ENCODE results near the gene ARF3. TPM values are rescaled to one million over a fixed set of nuclear protein-coding genes. Genes with fewer than 3 reads are reported as not detected.

Gene ARF3
- total and polyA plus RNA-seq, 9 donors, result 19.9 to 63.3 (median 51.2) TPM

GRCh38 chr12:48966177-48966895, 9.0 kb upstream of the ARF3 start:
- DNase-seq, result no peak
- Histone ChIP-seq H3K9me3 (replicated peaks; ENCODE audit: control insufficient read depth, low read depth, low read length) (no peaks in the 10 kb centered on the region), H3K27me3 (ENCODE audit: control insufficient read depth, insufficient read depth, low read length) (peaks cover 52% of the 10 kb centered on the region), H3K4me3 (ENCODE audit: low read length) (no peak overlapping the region), H3K36me3 (ENCODE audit: control insufficient read depth, insufficient read depth, low read length) (no peaks in the 10 kb centered on the region), H3K4me1 (ENCODE audit: control insufficient read depth, insufficient read depth, low read length) (peaks cover 26% of the 10 kb centered on the region), H3K27ac (ENCODE audit: low read length) (no peak overlapping the region)
- WGBS (ENCODE audit: insufficient coverage), result 30% methylated on average over 20 of the region's 20 CpGs

GRCh38 chr12:48965298-48965838, 8.1 kb upstream of the ARF3 start:
- Histone ChIP-seq H3K36me3 (ENCODE audit: control insufficient read depth, insufficient read depth, low read length) (no peaks in the 10 kb centered on the region), H3K9me3 (replicated peaks; ENCODE audit: control insufficient read depth, low read depth, low read length) (no peaks in the 10 kb centered on the region), H3K27me3 (ENCODE audit: control insufficient read depth, insufficient read depth, low read length) (peaks cover 46% of the 10 kb centered on the region), H3K4me3 (ENCODE audit: low read length) (no peak overlapping the region), H3K27ac (ENCODE audit: low read length) (no peak overlapping the region), H3K4me1 (ENCODE audit: control insufficient read depth, insufficient read depth, low read length) (peaks cover 17% of the 10 kb centered on the region)
- DNase-seq, result no peak

- no peaks in the 10 kb centered on the region for H3K9me3 ChIP-seq (replicated peaks; ENCODE audit: control insufficient read depth, low read depth, low read length)
- peaks cover 16% of the 10 kb centered on the region for H3K27me3 ChIP-seq (ENCODE audit: control insufficient read depth, insufficient read depth, low read length)
- peaks cover 8% of the 10 kb centered on the region for H3K4me1 ChIP-seq (ENCODE audit: control insufficient read depth, insufficient read depth, low read length)
- no peak overlapping the region for H3K27ac ChIP-seq (ENCODE audit: low read length)
- H3K4me3 ChIP-seq (ENCODE audit: low read length), result no peak overlapping the region
- no peaks in the 10 kb centered on the region for H3K36me3 ChIP-seq (ENCODE audit: control insufficient read depth, insufficient read depth, low read length)
- DNase-seq, result no peak
These were observed 4.5 kb upstream of the ARF3 start for GRCh38 chr12:48961801-48962200.

- WGBS (ENCODE audit: insufficient coverage), result 34% methylated on average over 4 of the region's 4 CpGs
- no peak for DNase-seq
- Histone ChIP-seq H3K36me3 (ENCODE audit: control insufficient read depth, insufficient read depth, low read length) (no peaks in the 10 kb centered on the region), H3K9me3 (replicated peaks; ENCODE audit: control insufficient read depth, low read depth, low read length) (no peaks in the 10 kb centered on the region), H3K4me1 (ENCODE audit: control insufficient read depth, insufficient read depth, low read length) (peaks cover 7% of the 10 kb centered on the region), H3K27me3 (ENCODE audit: control insufficient read depth, insufficient read depth, low read length) (peaks cover 13% of the 10 kb centered on the region), H3K4me3 (ENCODE audit: low read length) (no peak overlapping the region), H3K27ac (ENCODE audit: low read length) (no peak overlapping the region)
These were observed 4.0 kb upstream of the ARF3 start for GRCh38 chr12:48961331-48961730.

- WGBS (ENCODE audit: insufficient coverage), result 83% methylated on average over 1 of the region's 3 CpGs
- DNase-seq, result no peak
- Histone ChIP-seq H3K36me3 (ENCODE audit: control insufficient read depth, insufficient read depth, low read length) (no peaks in the 10 kb centered on the region), H3K9me3 (replicated peaks; ENCODE audit: control insufficient read depth, low read depth, low read length) (no peaks in the 10 kb centered on the region), H3K4me1 (ENCODE audit: control insufficient read depth, insufficient read depth, low read length) (peaks cover 8% of the 10 kb centered on the region), H3K27me3 (ENCODE audit: control insufficient read depth, insufficient read depth, low read length) (peaks cover 8% of the 10 kb centered on the region), H3K4me3 (ENCODE audit: low read length) (no peak overlapping the region), H3K27ac (ENCODE audit: low read length) (no peak overlapping the region)
These were observed 3.5 kb upstream of the ARF3 start for GRCh38 chr12:48960834-48961233.

- WGBS (ENCODE audit: insufficient coverage), result no CpG with 5 or more reads among the region's 3 CpGs
- Histone ChIP-seq H3K36me3 (ENCODE audit: control insufficient read depth, insufficient read depth, low read length) (peaks cover under 1% of the 10 kb centered on the region), H3K27me3 (ENCODE audit: control insufficient read depth, insufficient read depth, low read length) (peaks cover 4% of the 10 kb centered on the region), H3K27ac (ENCODE audit: low read length) (peak overlapping the region; percentile 96), H3K4me3 (ENCODE audit: low read length) (peak overlapping the region; percentile 100), H3K9me3 (replicated peaks; ENCODE audit: control insufficient read depth, low read depth, low read length) (no peaks in the 10 kb centered on the region), H3K4me1 (ENCODE audit: control insufficient read depth, insufficient read depth, low read length) (peaks cover 14% of the 10 kb centered on the region)
- DNase-seq, result no peak
These were observed 732 bp upstream of the ARF3 start for GRCh38 chr12:48958049-48958388.

- Histone ChIP-seq H3K4me1 (ENCODE audit: control insufficient read depth, insufficient read depth, low read length) (peaks cover 14% of the 10 kb centered on the region), H3K4me3 (ENCODE audit: low read length) (peak overlapping the region; percentile 100), H3K9me3 (replicated peaks; ENCODE audit: control insufficient read depth, low read depth, low read length) (no peaks in the 10 kb centered on the region), H3K27me3 (ENCODE audit: control insufficient read depth, insufficient read depth, low read length) (peaks cover 4% of the 10 kb centered on the region), H3K36me3 (ENCODE audit: control insufficient read depth, insufficient read depth, low read length) (peaks cover 10% of the 10 kb centered on the region), H3K27ac (ENCODE audit: low read length) (peak overlapping the region; percentile 96)
- 0% methylated on average over 16 of the region's 29 CpGs for WGBS (ENCODE audit: insufficient coverage)
- peak; percentile 99 for DNase-seq
These were observed 777 bp downstream of the ARF3 start for GRCh38 chr12:48956279-48957140.

- Histone ChIP-seq H3K27ac (ENCODE audit: low read length) (no peak overlapping the region), H3K4me1 (ENCODE audit: control insufficient read depth, insufficient read depth, low read length) (peaks cover 14% of the 10 kb centered on the region), H3K36me3 (ENCODE audit: control insufficient read depth, insufficient read depth, low read length) (peaks cover 10% of the 10 kb centered on the region), H3K27me3 (ENCODE audit: control insufficient read depth, insufficient read depth, low read length) (no peaks in the 10 kb centered on the region), H3K4me3 (ENCODE audit: low read length) (no peak overlapping the region), H3K9me3 (replicated peaks; ENCODE audit: control insufficient read depth, low read depth, low read length) (no peaks in the 10 kb centered on the region)
- no CpG with 5 or more reads among the region's 3 CpGs for WGBS (ENCODE audit: insufficient coverage)
- no peak for DNase-seq
These were observed 2.3 kb downstream of the ARF3 start for GRCh38 chr12:48954841-48955501.

GRCh38 chr12:48954061-48954460, 3.2 kb downstream of the ARF3 start:
- Histone ChIP-seq H3K27ac (ENCODE audit: low read length) (no peak overlapping the region), H3K9me3 (replicated peaks; ENCODE audit: control insufficient read depth, low read depth, low read length) (no peaks in the 10 kb centered on the region), H3K4me3 (ENCODE audit: low read length) (no peak overlapping the region), H3K27me3 (ENCODE audit: control insufficient read depth, insufficient read depth, low read length) (no peaks in the 10 kb centered on the region), H3K36me3 (ENCODE audit: control insufficient read depth, insufficient read depth, low read length) (peaks cover 10% of the 10 kb centered on the region), H3K4me1 (ENCODE audit: control insufficient read depth, insufficient read depth, low read length) (peaks cover 14% of the 10 kb centered on the region)
- whole genome bisulfite sequencing (ENCODE audit: insufficient coverage), result 100% methylated on average over 1 of the region's 3 CpGs
- DNase-seq, result no peak

GRCh38 chr12:48952691-48953090, 4.6 kb downstream of the ARF3 start:
- DNase-seq, result no peak
- 90% methylated on average over 3 of the region's 4 CpGs for WGBS (ENCODE audit: insufficient coverage)
- Histone ChIP-seq H3K27ac (ENCODE audit: low read length) (no peak overlapping the region), H3K4me3 (ENCODE audit: low read length) (no peak overlapping the region), H3K4me1 (ENCODE audit: control insufficient read depth, insufficient read depth, low read length) (peaks cover 11% of the 10 kb centered on the region), H3K27me3 (ENCODE audit: control insufficient read depth, insufficient read depth, low read length) (no peaks in the 10 kb centered on the region), H3K36me3 (ENCODE audit: control insufficient read depth, insufficient read depth, low read length) (peaks cover 10% of the 10 kb centered on the region), H3K9me3 (replicated peaks; ENCODE audit: control insufficient read depth, low read depth, low read length) (no peaks in the 10 kb centered on the region)

Measured in muscle of leg (tissue), 11 donors.